HEK293 (cell line): Measurements from ENCODE around the gene CRIP2.

Experiments used
- CTCF ChIP-seq: fragments of 450-650 bp; formaldehyde crosslinking; IDR thresholded peaks from 2 replicates; pipeline ENCODE4 v1.5.1; 2016; ENCODE audit warnings: missing biosample characterization, missing genetic modification characterization
- SCRT2 ChIP-seq: fragments of 450-650 bp; formaldehyde crosslinking; IDR thresholded peaks from 2 replicates; pipeline ENCODE4 v1.5.1; 2016; ENCODE audit warnings: missing biosample characterization, missing genetic modification characterization
- SP2 ChIP-seq: fragments of 450-650 bp; formaldehyde crosslinking; IDR thresholded peaks from 2 replicates; pipeline ENCODE4 v1.5.1; 2016; ENCODE audit warnings: missing biosample characterization, missing genetic modification characterization
- SP7 ChIP-seq: fragments of 450-650 bp; formaldehyde crosslinking; IDR thresholded peaks from 2 replicates; pipeline ENCODE4 v1.5.1; 2016; ENCODE audit warnings: missing biosample characterization, missing genetic modification characterization
- TCF7L2 ChIP-seq: IDR thresholded peaks from 2 replicates; pipeline ENCODE4 v1.6.1; 2011; ENCODE audit warnings: low read depth, mild to moderate bottlenecking, inconsistent platforms, low read length, moderate library complexity, borderline replicate concordance
- ZNF114 ChIP-seq: fragments of 450-650 bp; formaldehyde crosslinking; IDR thresholded peaks from 2 replicates; pipeline ENCODE4 v1.5.0; 2017; ENCODE audit warnings: missing biosample characterization, missing genetic modification characterization
- ZNF184 ChIP-seq: fragments of 450-650 bp; IDR thresholded peaks from 2 replicates; pipeline ENCODE4 v1.5.1; 2018; ENCODE audit warnings: missing biosample characterization, mild to moderate bottlenecking, missing genetic modification characterization
- ZNF394 ChIP-seq: fragments of 450-650 bp; formaldehyde crosslinking; IDR thresholded peaks from 2 replicates; pipeline ENCODE4 v1.5.1; 2016; ENCODE audit warnings: missing biosample characterization, missing genetic modification characterization, mild to moderate bottlenecking, moderate library complexity, borderline replicate concordance
- ZNF530 ChIP-seq: fragments of 450-650 bp; formaldehyde crosslinking; IDR thresholded peaks from 2 replicates; pipeline ENCODE4 v1.5.1; 2016; ENCODE audit warnings: low read depth, missing biosample characterization, missing genetic modification characterization
- ZNF555 ChIP-seq: fragments of 450-650 bp; formaldehyde crosslinking; conservative IDR thresholded peaks from 2 replicates; pipeline ENCODE4 v1.5.1; 2017; ENCODE audit warnings: missing biosample characterization, mild to moderate bottlenecking, missing genetic modification characterization, inconsistent platforms
- ZNF776 ChIP-seq: fragments of 450-650 bp; formaldehyde crosslinking; IDR thresholded peaks from 2 replicates; pipeline ENCODE4 v1.5.0; 2017; ENCODE audit warnings: missing biosample characterization, missing genetic modification characterization, borderline replicate concordance

DNA sequence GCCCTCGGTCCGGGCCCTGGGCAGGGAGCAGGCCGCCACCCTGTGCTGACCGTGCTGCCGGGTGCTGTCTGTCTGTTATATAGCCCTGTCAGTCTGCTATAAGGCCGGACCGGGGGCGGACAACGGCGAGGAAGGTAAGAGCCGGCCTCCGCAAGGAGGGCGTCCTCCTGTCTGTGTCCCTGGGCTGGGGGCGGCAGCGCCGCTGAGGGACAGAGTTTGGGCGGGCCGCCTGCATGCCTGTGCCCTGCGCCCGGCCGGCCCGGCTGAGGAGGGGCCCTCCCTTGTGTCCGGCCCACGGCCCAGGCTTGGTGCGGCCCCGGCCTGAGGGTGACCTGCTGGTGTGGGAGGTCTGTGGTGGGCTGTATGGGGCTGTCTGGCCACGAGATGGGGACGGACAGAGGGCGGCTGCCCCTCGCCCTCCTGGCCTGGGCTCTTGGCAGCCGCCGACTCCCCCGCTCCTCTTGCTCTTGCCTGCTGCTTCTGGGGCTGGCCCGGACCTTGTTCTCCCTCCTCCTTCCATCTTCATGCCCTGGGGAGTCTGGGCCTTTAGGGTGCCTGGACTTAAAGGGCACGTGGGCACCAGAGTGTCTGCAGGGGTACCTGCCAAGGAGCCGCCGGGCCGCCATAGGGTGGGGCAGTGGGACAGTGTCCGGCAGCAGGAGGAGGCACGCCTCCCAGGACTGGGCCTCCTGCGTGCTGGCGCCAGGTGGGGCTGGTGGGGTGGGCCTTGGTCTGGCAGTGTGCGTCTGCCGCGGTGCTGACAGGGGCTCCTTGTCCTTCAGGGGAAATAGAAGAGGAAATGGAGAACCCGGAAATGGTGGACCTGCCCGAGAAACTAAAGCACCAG is 25.1 kb upstream of the CRIP2 start:
- TF ChIP-seq SP7 (tag by site-specific recombination) (no peak), ZNF555 (tag by site-specific recombination) (no peak), ZNF530 (tag by site-specific recombination) (no peak), CTCF (tag by site-specific recombination) (no peak), ZNF776 (tag by site-specific recombination) (no peak), SP2 (tag by site-specific recombination) (no peak), ZNF114 (no peak), SCRT2 (tag by site-specific recombination) (no peak), TCF7L2 (no peak), ZNF394 (tag by site-specific recombination) (no peak), ZNF184 (no peak)
